ENCODE measurements around the gene NKX1-2.

DNA sequence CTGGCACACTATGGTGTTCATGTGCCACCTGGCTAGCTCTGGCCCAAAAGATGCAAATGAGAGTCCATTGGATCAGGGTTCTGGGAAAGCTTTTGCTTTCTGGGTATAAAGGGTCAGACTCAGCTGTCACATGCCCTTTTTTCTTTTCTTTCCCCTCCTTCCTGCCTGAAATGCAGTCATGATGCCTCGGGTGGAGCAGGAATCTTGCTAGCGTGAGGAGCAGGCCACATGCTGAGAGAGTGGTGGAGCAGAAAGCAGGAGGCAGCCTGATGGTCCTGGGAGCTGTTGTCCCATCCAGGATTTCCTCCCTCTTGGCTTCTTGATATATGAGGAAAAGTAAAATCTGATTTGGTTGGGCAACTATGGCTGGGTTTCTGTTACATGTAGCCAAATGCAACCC lies 9.1 kb upstream of the NKX1-2 start:
- no peak for TF ChIP-seq CTCF (IDR thresholded peaks at IDR 0.05)
- TF ChIP-seq POLR2A (IDR thresholded peaks at IDR 0.05), result no peak
